Osteocyte (in vitro differentiated cells): ENCODE results near the gene VSIG1. TPM values are rescaled to one million over a fixed set of nuclear protein-coding genes. Genes with fewer than 3 reads are reported as not detected.

ENCODE experiments used
- DNase-seq: peaks from one replicate; pipeline ENCODE4 v3.0.0; 2021; ENCODE audit warnings: mixed read lengths; ENCODE audit not compliant: unreplicated experiment; ENCODE audit errors: extremely low spot score
- H3K27ac Mint-ChIP-seq: one replicate; pipeline ENCODE4 v1.8.0; 2021; ENCODE audit warnings: mild to moderate bottlenecking, mixed read lengths; ENCODE audit not compliant: unreplicated experiment
- H3K27me3 Mint-ChIP-seq: one replicate; pipeline ENCODE4 v1.8.0; 2021; ENCODE audit warnings: mixed read lengths; ENCODE audit not compliant: unreplicated experiment
- H3K36me3 Mint-ChIP-seq: one replicate; pipeline ENCODE4 v1.8.0; 2021; ENCODE audit warnings: mixed read lengths; ENCODE audit not compliant: unreplicated experiment
- H3K4me1 Mint-ChIP-seq: one replicate; pipeline ENCODE4 v1.8.0; 2021; ENCODE audit warnings: mixed read lengths; ENCODE audit not compliant: unreplicated experiment
- H3K4me3 Mint-ChIP-seq: one replicate; pipeline ENCODE4 v1.8.0; 2021; ENCODE audit warnings: mild to moderate bottlenecking, moderate library complexity, mixed read lengths; ENCODE audit not compliant: unreplicated experiment
- H3K9me3 Mint-ChIP-seq: one replicate; pipeline ENCODE4 v1.8.0; 2021; ENCODE audit warnings: mixed read lengths; ENCODE audit not compliant: unreplicated experiment
- total RNA-seq: library from RNA; stranded (reverse); gene quantifications from 2 replicates; pipeline ENCODE4 v1.2.1, GENCODE V29; 2021
- TF ChIP-seq, protein P1 (sequence below): fragments of 200-600 bp; sonication (generic); IDR thresholded peaks from 2 replicates; pipeline ENCODE4 v1.5.0; 2021; ENCODE audit warnings: antibody characterized with exemption, mild to moderate bottlenecking, moderate library complexity

Gene VSIG1
- total RNA-seq, 1 donor from 2014 or later: not detected

- no peaks in the 10 kb centered on the region for H3K9me3 Mint-ChIP-seq
- H3K36me3 Mint-ChIP-seq: no peaks in the 10 kb centered on the region
- no peak overlapping the region for H3K4me3 Mint-ChIP-seq
- H3K27me3 Mint-ChIP-seq: peaks cover 64% of the 10 kb centered on the region
- H3K27ac Mint-ChIP-seq: no peak overlapping the region
- DNase-seq: no peak
- no peaks in the 10 kb centered on the region for H3K4me1 Mint-ChIP-seq
- TF ChIP-seq, protein P1, sequence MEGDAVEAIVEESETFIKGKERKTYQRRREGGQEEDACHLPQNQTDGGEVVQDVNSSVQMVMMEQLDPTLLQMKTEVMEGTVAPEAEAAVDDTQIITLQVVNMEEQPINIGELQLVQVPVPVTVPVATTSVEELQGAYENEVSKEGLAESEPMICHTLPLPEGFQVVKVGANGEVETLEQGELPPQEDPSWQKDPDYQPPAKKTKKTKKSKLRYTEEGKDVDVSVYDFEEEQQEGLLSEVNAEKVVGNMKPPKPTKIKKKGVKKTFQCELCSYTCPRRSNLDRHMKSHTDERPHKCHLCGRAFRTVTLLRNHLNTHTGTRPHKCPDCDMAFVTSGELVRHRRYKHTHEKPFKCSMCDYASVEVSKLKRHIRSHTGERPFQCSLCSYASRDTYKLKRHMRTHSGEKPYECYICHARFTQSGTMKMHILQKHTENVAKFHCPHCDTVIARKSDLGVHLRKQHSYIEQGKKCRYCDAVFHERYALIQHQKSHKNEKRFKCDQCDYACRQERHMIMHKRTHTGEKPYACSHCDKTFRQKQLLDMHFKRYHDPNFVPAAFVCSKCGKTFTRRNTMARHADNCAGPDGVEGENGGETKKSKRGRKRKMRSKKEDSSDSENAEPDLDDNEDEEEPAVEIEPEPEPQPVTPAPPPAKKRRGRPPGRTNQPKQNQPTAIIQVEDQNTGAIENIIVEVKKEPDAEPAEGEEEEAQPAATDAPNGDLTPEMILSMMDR: no peak
Measured at GRCh38 chrX:108059801-108060200, 14.9 kb downstream of the VSIG1 start.

DNA sequence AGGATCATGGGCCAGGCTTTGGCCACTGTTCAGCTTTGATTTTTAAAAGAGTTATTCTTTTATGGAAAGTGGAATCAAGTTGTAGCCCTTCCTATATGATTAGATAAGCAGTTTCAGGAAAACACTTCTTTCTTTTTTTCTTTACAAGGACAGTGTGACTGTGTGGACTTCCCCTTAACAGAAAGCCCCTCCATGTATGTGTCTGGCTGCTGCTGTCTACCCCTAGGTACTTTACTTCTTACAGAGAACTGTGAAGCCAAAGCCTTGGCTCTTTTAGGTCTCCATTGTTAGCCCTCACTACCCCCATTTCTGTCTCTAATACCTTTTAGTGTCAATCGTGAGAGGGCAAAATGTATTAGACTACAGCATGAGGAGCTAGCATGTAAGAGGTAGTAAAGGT, 19.1 kb downstream of the VSIG1 start:
- peaks cover 69% of the 10 kb centered on the region for H3K27me3 Mint-ChIP-seq

GRCh38 chrX:108064613-108065012, 19.7 kb downstream of the VSIG1 start:
- TF ChIP-seq, protein P1: no peak
- H3K27ac Mint-ChIP-seq: no peak overlapping the region
- no peak overlapping the region for H3K4me3 Mint-ChIP-seq
- no peaks in the 10 kb centered on the region for H3K4me1 Mint-ChIP-seq
- DNase-seq: no peak
- peaks cover 69% of the 10 kb centered on the region for H3K27me3 Mint-ChIP-seq
- no peaks in the 10 kb centered on the region for H3K36me3 Mint-ChIP-seq
- H3K9me3 Mint-ChIP-seq: no peaks in the 10 kb centered on the region

More for the DNA sequence above, 19.1 kb downstream of the VSIG1 start:
- no peak overlapping the region for H3K4me3 Mint-ChIP-seq
- no peak for DNase-seq
- no peaks in the 10 kb centered on the region for H3K4me1 Mint-ChIP-seq
- no peaks in the 10 kb centered on the region for H3K9me3 Mint-ChIP-seq
- TF ChIP-seq, protein P1: no peak
- no peaks in the 10 kb centered on the region for H3K36me3 Mint-ChIP-seq
- H3K27ac Mint-ChIP-seq: no peak overlapping the region

DNA sequence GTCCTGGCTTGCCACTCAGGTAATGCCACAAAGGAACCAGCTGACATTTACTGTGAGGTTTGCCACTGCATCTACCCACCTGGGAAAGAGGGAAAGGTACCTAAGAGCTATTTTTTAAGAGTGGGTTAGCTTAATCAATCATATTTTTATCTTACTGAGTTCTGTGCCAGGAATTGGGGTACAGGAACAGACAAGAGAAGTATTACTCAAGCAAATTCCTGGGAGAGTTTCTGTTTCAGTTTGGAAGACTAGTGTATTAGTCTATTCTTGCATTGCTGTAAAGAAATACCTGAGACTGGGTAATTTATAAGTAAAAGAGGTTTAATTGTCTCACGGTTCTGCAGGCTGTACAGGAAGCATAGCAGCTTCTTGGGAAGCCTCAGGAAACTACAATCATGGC, 23.3 kb downstream of the VSIG1 start:
- TF ChIP-seq, protein P1: no peak

DNA sequence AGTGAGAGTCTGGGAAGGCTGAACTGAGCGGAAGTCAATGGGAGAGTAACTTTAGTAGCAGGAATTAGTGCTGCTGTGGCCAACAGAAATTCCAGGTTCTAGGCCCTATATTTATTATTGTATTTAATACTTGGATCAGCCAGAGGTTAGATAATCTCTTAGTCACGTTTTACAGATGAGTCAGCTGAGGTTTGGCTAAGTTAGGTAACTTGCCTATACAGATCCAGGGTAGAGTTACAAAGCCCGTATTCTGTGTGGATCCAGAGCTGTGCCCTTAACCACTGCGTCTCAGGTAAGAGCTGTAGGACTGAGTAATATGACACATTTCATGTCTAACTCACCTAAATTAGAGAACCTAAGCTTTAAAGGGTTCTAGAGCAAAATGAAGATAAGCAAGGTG, 26.0 kb downstream of the VSIG1 start:
- no peak overlapping the region for H3K27ac Mint-ChIP-seq
- H3K36me3 Mint-ChIP-seq: no peaks in the 10 kb centered on the region
- no peaks in the 10 kb centered on the region for H3K9me3 Mint-ChIP-seq
- peaks cover 74% of the 10 kb centered on the region for H3K27me3 Mint-ChIP-seq
- no peak overlapping the region for H3K4me3 Mint-ChIP-seq
- TF ChIP-seq, protein P1: no peak
- DNase-seq: no peak
- H3K4me1 Mint-ChIP-seq: no peaks in the 10 kb centered on the region

More for the DNA sequence above, 23.3 kb downstream of the VSIG1 start:
- Mint-ChIP-seq H3K27ac (no peak overlapping the region), H3K9me3 (no peaks in the 10 kb centered on the region), H3K4me3 (no peak overlapping the region), H3K27me3 (peaks cover 71% of the 10 kb centered on the region), H3K4me1 (no peaks in the 10 kb centered on the region), H3K36me3 (no peaks in the 10 kb centered on the region)
- no peak for DNase-seq
